Measurements from ENCODE around the gene FGF3.

- TF ChIP-seq, protein P1, sequence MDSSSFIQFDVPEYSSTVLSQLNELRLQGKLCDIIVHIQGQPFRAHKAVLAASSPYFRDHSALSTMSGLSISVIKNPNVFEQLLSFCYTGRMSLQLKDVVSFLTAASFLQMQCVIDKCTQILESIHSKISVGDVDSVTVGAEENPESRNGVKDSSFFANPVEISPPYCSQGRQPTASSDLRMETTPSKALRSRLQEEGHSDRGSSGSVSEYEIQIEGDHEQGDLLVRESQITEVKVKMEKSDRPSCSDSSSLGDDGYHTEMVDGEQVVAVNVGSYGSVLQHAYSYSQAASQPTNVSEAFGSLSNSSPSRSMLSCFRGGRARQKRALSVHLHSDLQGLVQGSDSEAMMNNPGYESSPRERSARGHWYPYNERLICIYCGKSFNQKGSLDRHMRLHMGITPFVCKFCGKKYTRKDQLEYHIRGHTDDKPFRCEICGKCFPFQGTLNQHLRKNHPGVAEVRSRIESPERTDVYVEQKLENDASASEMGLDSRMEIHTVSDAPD (CRISPR knock-in tag; IDR thresholded peaks at IDR 0.05), result no peak
- TF ChIP-seq ZKSCAN1 (IDR thresholded peaks at IDR 0.05; ENCODE audit: low read depth, low read length) (no peak), MAX (CRISPR knock-in tag; IDR thresholded peaks at IDR 0.05) (no peak), BCL6 (CRISPR knock-in tag; IDR thresholded peaks at IDR 0.05) (no peak), SP1 (CRISPR knock-in tag; IDR thresholded peaks at IDR 0.05) (no peak), YY1 (IDR thresholded peaks at IDR 0.05; ENCODE audit: borderline replicate concordance in 1 of 3, control insufficient read depth in 1 of 3, extremely low read depth in 1 of 3, insufficient read depth in 3 of 3, insufficient read length in 1 of 3, insufficient replicate concordance in 2 of 3, low read depth in 1 of 3, low read length in 2 of 3) (no peak), SMC3 (conservative IDR thresholded peaks at IDR 0.05; ENCODE audit: insufficient read depth, low read depth, low read length) (no peak), RAD21 (CRISPR knock-in tag; conservative IDR thresholded peaks at IDR 0.05 in 1 of 2, IDR thresholded peaks at IDR 0.05 in 1 of 2) (no peak), POLR2A (conservative IDR thresholded peaks at IDR 0.05) (no peak), E2F4 (CRISPR knock-in tag; IDR thresholded peaks at IDR 0.05; ENCODE audit: low read depth) (no peak)
- TF ChIP-seq, protein P2, sequence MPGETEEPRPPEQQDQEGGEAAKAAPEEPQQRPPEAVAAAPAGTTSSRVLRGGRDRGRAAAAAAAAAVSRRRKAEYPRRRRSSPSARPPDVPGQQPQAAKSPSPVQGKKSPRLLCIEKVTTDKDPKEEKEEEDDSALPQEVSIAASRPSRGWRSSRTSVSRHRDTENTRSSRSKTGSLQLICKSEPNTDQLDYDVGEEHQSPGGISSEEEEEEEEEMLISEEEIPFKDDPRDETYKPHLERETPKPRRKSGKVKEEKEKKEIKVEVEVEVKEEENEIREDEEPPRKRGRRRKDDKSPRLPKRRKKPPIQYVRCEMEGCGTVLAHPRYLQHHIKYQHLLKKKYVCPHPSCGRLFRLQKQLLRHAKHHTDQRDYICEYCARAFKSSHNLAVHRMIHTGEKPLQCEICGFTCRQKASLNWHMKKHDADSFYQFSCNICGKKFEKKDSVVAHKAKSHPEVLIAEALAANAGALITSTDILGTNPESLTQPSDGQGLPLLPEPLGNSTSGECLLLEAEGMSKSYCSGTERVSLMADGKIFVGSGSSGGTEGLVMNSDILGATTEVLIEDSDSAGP (CRISPR knock-in tag; IDR thresholded peaks at IDR 0.05), result no peak
- TF ChIP-seq, protein P3, sequence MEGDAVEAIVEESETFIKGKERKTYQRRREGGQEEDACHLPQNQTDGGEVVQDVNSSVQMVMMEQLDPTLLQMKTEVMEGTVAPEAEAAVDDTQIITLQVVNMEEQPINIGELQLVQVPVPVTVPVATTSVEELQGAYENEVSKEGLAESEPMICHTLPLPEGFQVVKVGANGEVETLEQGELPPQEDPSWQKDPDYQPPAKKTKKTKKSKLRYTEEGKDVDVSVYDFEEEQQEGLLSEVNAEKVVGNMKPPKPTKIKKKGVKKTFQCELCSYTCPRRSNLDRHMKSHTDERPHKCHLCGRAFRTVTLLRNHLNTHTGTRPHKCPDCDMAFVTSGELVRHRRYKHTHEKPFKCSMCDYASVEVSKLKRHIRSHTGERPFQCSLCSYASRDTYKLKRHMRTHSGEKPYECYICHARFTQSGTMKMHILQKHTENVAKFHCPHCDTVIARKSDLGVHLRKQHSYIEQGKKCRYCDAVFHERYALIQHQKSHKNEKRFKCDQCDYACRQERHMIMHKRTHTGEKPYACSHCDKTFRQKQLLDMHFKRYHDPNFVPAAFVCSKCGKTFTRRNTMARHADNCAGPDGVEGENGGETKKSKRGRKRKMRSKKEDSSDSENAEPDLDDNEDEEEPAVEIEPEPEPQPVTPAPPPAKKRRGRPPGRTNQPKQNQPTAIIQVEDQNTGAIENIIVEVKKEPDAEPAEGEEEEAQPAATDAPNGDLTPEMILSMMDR (IDR thresholded peaks at IDR 0.05 in 2 of 3, conservative IDR thresholded peaks at IDR 0.05 in 1 of 3; ENCODE audit: insufficient read depth in 2 of 3, low read depth in 1 of 3, low read length in 3 of 3), result no peak
These were observed 2.4 kb upstream of the FGF3 start for GRCh38 chr11:69821511-69822040.

All from K562 (cell line).